Naive B cell (primary cell): ENCODE results near the gene MYH16. TPM values are rescaled to one million over a fixed set of nuclear protein-coding genes. Genes with fewer than 3 reads are reported as not detected.

Experiments used
- ATAC-seq, 2 donors: fragments of 150-1000 bp; cut with Tn5 transposase; 2 replicates each; pipeline ENCODE4 v1.10.0; 2021; ENCODE audit warnings: low read depth in 2 of 2, mild to moderate bottlenecking in 2 of 2, moderate library complexity in 2 of 2
- DNase-seq: peaks from one replicate; pipeline ENCODE4 v3.0.0; 2022
- H3K27ac Mint-ChIP-seq, 6 donors: one replicate each; pipeline ENCODE4 v1.8.0; 2020 to 2022; ENCODE audit warnings: mild to moderate bottlenecking in 6 of 6, mixed read lengths in 6 of 6, moderate library complexity in 5 of 6, inconsistent platforms in 2 of 6
- H3K27me3 Mint-ChIP-seq, 3 donors: one replicate each; pipeline ENCODE4 v1.8.0; 2021 to 2022; ENCODE audit warnings: mixed read lengths in 3 of 3, mild to moderate bottlenecking in 1 of 3
- H3K36me3 Mint-ChIP-seq, 2 donors: one replicate each; pipeline ENCODE4 v1.8.0; 2020 to 2022; ENCODE audit warnings: mixed read lengths in 2 of 2, inconsistent platforms in 1 of 2, mild to moderate bottlenecking in 1 of 2
- H3K4me1 Mint-ChIP-seq, 3 donors: one replicate each; pipeline ENCODE4 v1.8.0; 2020 to 2022; ENCODE audit warnings: mixed read lengths in 3 of 3, inconsistent platforms in 1 of 3, mild to moderate bottlenecking in 1 of 3, moderate library complexity in 1 of 3
- H3K4me3 Mint-ChIP-seq, 8 donors: one replicate each; pipeline ENCODE4 v1.8.0; 2020 to 2022; ENCODE audit warnings: mild to moderate bottlenecking in 8 of 8, mixed read lengths in 8 of 8, moderate library complexity in 8 of 8, inconsistent platforms in 2 of 8
- H3K9me3 Mint-ChIP-seq, 7 donors: one replicate each; pipeline ENCODE4 v1.8.0; 2020 to 2022; ENCODE audit warnings: mixed read lengths in 7 of 7, mild to moderate bottlenecking in 5 of 7, inconsistent platforms in 2 of 7, moderate library complexity in 1 of 7
- polyA plus RNA-seq, 6 donors: library from polyadenylated mRNA; unstranded; fragments of 300-500 nt; fragmentation: Illumina TruSeq; gene quantifications; one replicate each; pipeline ENCODE4 v1.2.3, GENCODE V29; 2021; ENCODE audit warnings: low read depth in 6 of 6

The MYH16 gene
- polyA plus RNA-seq, 6 donors from 2014 or later, result not detected

DNA sequence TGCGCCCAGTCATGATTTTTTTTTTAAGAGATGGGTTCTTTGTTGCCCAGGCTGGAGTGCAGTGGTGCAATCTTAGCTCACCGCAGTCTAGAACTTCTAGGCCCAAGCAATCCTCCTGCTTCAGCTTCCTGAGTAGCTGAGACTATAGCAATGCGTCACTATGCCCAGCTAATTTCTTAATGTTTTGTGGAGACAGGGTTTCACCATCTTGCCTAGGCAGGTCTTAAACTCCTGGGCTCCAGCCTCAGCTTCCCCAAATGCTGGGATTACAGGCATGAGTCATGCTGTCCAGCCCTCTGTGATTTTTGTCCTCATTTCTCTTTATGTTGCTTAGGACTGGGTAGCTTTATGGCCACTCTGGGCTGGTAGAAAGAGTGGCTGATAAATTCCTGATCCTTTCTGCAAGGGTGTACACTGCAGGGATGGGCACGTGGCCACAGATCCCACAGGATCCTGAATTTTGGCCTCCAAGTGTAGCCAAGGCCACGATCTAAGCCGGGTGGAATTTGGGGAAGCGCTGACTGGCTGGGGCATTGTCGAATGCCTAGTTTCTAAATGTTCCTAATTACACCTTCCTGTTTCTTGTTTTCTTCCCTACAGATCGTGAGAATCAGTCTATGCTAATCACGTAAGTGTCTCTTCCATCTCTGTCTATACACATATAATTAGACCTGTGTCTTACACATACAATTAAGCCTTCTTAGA, 24.1 kb upstream of the MYH16 start:
- Mint-ChIP-seq H3K4me3 (no peak overlapping the region), H3K27ac (no peak overlapping the region), H3K9me3 (no peaks in the 10 kb centered on the region), H3K36me3 (no peaks in the 10 kb centered on the region), H3K27me3 (peaks cover 7 to 15% (median 11%) of the 10 kb centered on the region in 3 donors), H3K4me1 (no peaks in the 10 kb centered on the region)
- ATAC-seq, result no peak
- no peak for DNase-seq

DNA sequence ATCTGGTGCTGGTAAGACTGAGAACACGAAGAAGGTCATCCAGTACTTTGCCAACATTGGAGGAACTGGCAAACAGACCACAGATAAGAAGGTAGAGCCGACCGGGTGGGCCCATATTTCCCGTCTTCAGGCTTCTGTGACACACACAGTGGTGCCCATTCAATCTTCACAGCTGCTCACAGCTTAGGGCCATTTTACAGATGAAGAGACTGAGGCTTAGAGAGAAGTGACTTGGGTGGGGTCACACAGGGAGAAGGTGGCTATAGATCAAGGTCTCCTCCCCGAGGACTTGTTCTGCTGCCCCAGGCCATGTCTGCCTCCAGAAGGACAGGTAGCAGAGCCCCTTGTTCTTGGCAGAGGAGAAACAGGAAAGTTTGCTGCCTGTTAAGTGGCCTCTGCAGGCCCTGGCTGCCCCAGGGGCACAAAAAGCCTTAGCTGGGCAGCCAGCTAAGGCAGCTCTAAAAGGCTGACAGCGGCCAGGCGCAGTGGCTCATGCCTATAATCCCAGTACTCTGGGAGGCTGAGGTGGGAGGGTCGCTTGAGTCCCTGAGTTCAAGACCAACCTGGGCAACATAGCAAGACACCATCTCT, 22.6 kb upstream of the MYH16 start:
- DNase-seq (no peak), ATAC-seq (no peak)
- H3K9me3 Mint-ChIP-seq, result no peaks in the 10 kb centered on the region
- peak overlapping the region in 1 of 6 donors; percentile 28 for H3K27ac Mint-ChIP-seq
- H3K4me3 Mint-ChIP-seq, result peak overlapping the region in 1 of 8 donors; percentile 29
- no peaks in the 10 kb centered on the region for H3K4me1 Mint-ChIP-seq
- H3K27me3 Mint-ChIP-seq, result peaks cover 7 to 11% (median 11%) of the 10 kb centered on the region in 3 donors
- H3K36me3 Mint-ChIP-seq, result no peaks in the 10 kb centered on the region

DNA sequence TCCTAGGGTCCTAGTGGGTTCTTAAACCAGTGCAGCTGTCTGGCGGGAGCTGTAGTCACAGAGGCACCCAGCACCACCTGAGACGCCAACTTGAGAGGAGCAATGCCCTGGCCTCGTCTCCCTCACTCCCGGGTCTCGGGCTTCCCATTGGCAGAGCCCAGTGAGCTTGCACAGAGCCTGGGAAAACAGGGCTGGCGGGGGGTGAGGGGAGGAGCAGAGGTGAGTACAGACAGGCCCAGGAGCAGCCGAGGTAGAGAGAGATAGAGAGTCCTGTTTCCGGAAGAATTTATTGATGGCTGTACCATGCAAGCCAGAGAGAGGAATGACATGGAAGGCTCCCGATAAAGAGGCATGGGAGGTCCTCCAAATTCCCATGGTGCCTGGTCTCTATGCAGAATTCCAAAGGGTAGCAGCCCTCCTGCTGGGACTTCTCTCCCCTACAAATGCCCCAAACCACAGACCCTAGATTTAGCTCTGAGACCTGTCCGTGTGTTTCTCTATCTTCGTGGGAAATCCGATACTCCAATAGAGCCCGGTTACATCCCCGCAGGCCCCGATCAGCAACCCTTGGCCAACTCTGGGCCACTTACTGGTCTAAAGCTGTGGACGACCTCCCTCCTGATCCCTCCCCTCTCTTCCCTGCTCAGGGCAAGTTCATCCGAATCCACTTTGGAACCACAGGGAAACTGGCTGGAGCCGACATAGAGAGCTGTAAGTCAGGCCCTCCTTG, 20.3 kb upstream of the MYH16 start:
- Mint-ChIP-seq H3K9me3 (no peaks in the 10 kb centered on the region), H3K27ac (no peak overlapping the region), H3K4me3 (peak overlapping the region in 1 of 8 donors; percentile 52), H3K4me1 (no peaks in the 10 kb centered on the region), H3K27me3 (peaks cover 7 to 13% (median 11%) of the 10 kb centered on the region in 3 donors), H3K36me3 (no peaks in the 10 kb centered on the region)
- DNase-seq (no peak), ATAC-seq (no peak)

DNA sequence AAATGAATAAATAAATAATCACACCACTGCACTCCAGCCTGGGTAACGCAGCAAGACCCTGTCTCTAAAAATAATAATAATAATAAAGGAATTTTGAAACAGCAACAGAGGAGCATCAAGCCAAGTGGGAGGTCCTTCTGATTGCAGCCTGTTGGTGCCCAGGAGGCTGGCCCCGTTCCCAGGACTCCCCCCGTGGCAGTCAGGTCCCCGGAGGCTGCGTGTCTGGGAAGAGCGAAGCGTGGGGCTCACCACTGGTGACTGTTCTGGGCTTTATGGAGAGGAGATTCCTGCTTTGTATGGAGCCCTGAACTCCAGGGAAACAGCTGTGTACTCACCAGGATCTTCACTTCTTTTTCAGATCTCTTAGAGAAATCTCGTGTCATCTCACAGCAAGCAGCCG, 19.3 kb upstream of the MYH16 start:
- ATAC-seq (no peak), DNase-seq (no peak)
- no peaks in the 10 kb centered on the region for H3K36me3 Mint-ChIP-seq
- H3K4me1 Mint-ChIP-seq, result no peaks in the 10 kb centered on the region
- peaks cover 7 to 13% (median 11%) of the 10 kb centered on the region in 3 donors for H3K27me3 Mint-ChIP-seq
- no peaks in the 10 kb centered on the region for H3K9me3 Mint-ChIP-seq
- H3K4me3 Mint-ChIP-seq, result no peak overlapping the region
- H3K27ac Mint-ChIP-seq, result no peak overlapping the region

DNA sequence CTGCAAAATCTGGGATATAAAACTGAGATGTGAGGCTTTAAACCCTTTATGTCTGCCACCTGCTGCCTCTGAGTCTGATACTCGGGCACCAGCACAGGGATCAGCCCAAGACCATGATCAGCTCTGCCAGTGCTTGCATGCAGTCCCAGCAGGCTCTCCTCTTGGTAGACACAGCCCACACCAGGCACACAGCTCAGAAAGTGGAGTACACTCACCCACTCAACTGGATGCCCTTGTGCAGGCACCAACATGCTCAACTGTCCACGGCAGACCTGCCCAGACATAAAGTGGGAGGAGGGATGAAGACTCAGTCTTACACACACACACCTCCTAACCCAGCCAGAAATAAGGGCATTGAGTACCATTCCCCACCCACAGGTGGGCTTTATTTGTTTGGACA, 18.2 kb upstream of the MYH16 start:
- Mint-ChIP-seq H3K27ac (no peak overlapping the region), H3K36me3 (no peaks in the 10 kb centered on the region), H3K27me3 (peaks cover 3 to 13% (median 5%) of the 10 kb centered on the region in 3 donors), H3K4me1 (no peaks in the 10 kb centered on the region), H3K4me3 (no peak overlapping the region), H3K9me3 (no peaks in the 10 kb centered on the region)
- no peak for ATAC-seq
- DNase-seq, result no peak

DNA sequence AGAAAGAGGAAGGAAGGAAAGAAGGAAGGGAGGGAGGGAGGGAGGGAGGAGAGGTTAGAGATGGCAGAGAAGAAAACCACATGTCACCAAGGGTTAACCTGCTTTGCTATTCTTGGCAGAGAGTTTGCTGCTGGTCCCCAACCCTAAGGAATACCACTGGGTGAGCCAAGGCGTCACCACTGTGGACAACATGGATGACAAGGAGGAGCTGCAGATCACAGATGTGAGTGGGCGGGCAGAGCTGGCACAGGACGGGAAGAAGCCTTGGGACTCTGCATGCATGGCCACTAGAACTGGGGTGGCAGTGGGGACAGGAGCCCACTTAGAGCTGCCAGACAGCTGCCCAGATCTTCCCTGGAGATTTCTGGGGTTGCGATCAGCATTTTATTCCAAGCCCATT, 17.2 kb upstream of the MYH16 start:
- Mint-ChIP-seq H3K27ac (no peak overlapping the region), H3K4me3 (no peak overlapping the region), H3K4me1 (no peaks in the 10 kb centered on the region), H3K36me3 (no peaks in the 10 kb centered on the region), H3K9me3 (no peaks in the 10 kb centered on the region), H3K27me3 (peaks cover 0 to 13% (median 5%) of the 10 kb centered on the region in 3 donors)
- no peak for ATAC-seq
- DNase-seq, result no peak

DNA sequence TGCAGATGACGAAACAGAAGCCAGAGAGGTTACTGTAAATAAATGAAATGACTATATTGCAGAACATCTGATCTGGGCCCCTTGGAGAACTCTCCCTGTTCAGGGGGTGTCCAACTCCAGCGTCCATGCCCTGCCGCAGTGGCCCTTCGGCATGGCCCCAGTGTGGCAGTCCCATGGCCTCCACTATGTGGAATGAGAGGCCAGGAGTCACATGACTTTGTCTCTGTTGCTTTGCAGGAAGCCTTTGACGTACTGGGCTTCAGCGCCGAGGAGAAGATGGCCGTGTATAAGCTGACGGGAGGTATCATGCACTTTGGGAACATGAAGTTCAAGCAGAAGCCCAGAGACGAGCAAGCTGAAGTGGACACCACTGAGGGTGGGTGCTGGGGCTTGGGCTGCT, 15.6 kb upstream of the MYH16 start:
- Mint-ChIP-seq H3K4me3 (no peak overlapping the region), H3K27me3 (peaks cover 4 to 15% (median 8%) of the 10 kb centered on the region in 3 donors), H3K4me1 (no peaks in the 10 kb centered on the region), H3K9me3 (no peaks in the 10 kb centered on the region), H3K27ac (no peak overlapping the region), H3K36me3 (no peaks in the 10 kb centered on the region)
- no peak for ATAC-seq
- no peak for DNase-seq

DNA sequence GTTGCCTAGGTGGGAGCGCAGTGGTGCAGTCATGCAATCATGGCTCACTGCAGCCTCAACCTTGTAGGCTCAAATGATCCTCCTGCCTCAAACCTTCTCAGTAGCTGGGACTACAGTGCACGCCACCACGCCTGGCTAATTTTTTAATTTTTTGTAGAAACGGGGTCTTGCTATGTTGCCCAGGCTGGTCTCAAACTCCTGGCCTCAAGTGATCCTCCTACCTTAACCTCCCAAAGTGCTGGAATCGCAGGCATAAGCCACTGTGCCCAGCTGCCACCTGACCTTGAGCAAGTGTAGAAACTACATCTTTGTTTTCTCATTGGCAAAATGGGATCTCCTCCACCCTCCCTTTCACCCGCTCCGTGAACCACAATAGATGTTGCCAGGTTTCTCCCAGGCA, 15.0 kb upstream of the MYH16 start:
- no peaks in the 10 kb centered on the region for H3K4me1 Mint-ChIP-seq
- no peaks in the 10 kb centered on the region for H3K9me3 Mint-ChIP-seq
- ATAC-seq, result no peak

DNA sequence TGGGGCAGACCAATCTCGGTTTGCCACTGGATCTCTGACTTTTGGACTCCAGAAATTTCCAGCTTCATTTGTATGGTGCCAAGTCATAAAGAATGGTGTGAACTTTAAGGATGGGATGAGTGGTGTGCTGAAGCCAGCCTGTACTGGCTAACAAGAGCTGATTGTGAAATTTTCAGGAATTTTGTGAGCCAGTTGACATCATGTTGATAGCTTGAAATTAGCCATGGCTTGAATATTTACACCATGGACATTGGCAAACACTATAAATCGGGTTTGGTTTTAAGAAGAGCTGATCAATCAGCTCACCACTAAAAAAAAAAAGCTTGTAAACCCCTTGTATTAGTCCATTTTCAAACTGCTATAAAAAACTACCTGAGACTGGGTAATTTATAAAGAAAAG, 14.1 kb upstream of the MYH16 start:
- Mint-ChIP-seq H3K36me3 (no peaks in the 10 kb centered on the region), H3K27ac (no peak overlapping the region), H3K27me3 (peaks cover 4 to 11% (median 6%) of the 10 kb centered on the region in 3 donors), H3K9me3 (no peaks in the 10 kb centered on the region), H3K4me3 (no peak overlapping the region), H3K4me1 (no peaks in the 10 kb centered on the region)
- ATAC-seq, result no peak
- DNase-seq, result no peak

More for the DNA sequence above, 15.0 kb upstream of the MYH16 start:
- Mint-ChIP-seq H3K4me3 (no peak overlapping the region), H3K36me3 (no peaks in the 10 kb centered on the region), H3K27ac (no peak overlapping the region), H3K27me3 (peaks cover 4 to 11% (median 6%) of the 10 kb centered on the region in 3 donors)
- no peak for DNase-seq

DNA sequence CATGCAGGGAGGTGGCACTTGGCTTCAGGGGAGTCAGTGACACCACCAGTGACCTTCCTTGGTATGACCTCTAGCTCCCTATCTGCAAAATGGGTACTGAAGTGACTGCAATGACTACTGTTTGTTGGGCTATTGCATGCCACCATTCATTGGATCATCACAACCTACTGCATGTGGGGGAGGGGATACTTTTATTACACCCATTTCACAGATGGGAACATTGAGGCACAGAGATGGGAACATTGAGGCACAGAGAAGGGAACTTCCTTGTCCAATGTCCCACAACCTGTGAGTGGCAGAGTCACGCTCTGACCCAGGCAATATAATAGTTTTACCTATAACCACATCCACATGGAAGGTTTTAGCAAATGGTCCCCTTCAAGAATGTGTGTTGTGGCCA, 12.2 kb upstream of the MYH16 start:
- no peak overlapping the region for H3K4me3 Mint-ChIP-seq
- no peaks in the 10 kb centered on the region for H3K4me1 Mint-ChIP-seq
- H3K27me3 Mint-ChIP-seq, result peaks cover 4 to 11% (median 6%) of the 10 kb centered on the region in 3 donors
- H3K36me3 Mint-ChIP-seq, result no peaks in the 10 kb centered on the region
- no peak overlapping the region for H3K27ac Mint-ChIP-seq
- no peaks in the 10 kb centered on the region for H3K9me3 Mint-ChIP-seq
- DNase-seq, result no peak
- ATAC-seq, result no peak

DNA sequence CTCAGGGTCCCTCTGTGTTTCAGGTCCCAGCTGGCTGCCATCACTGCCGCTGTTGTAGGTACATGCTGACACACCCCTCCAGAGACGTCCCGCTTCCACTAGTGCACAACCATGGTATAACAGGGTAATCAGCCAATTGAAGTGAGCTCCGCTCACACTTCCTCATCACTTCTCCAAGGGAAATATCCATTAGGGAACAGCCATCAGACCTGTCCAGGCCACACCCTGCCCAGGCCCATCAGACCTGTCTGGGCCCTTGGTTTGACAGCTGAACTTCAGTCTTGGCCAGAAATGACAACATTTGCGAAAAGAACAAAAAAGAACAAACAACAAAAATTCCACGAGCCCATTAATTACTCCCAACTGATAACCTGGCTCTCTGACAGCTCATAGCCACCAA, 11.0 kb upstream of the MYH16 start:
- Mint-ChIP-seq H3K27me3 (peaks cover 12 to 15% (median 13%) of the 10 kb centered on the region in 3 donors), H3K4me1 (no peaks in the 10 kb centered on the region), H3K27ac (no peak overlapping the region)

DNA sequence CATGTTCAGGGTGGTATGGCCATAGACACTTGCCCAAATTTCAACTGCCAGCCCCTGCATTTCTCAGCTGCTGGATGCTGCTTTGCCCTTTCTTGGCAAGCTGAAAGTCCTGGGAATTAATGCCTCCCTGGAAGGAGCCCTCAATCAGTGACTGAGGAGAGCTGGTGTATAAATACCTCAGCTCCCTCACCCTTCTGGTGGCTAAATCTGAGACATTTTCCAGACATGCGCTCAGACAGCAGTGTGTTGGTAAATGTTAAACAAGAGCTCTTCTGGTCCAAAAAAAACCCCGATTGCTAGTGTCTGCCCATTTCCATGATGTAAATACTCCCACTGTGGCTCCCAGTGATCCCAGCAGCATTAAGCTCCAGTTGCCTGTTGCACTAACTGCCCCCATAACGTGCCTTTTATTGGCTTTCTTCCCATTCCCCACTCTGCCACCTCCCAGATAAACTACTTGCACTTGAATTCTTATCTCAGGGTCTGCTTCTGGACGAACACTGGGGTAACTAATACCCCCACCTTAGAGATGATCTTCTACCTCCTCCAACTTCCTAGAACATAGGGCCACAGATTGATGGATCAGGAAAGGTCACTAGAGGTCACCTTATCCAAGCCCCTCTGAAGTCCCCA, 6.7 kb upstream of the MYH16 start:
- Mint-ChIP-seq H3K36me3 (peaks cover 0 to 5% of the 10 kb centered on the region in 2 donors), H3K27ac (no peak overlapping the region), H3K4me3 (no peak overlapping the region), H3K9me3 (peaks cover 0 to 5% (median 0%) of the 10 kb centered on the region in 7 donors), H3K27me3 (peaks cover 14 to 16% (median 16%) of the 10 kb centered on the region in 3 donors), H3K4me1 (no peaks in the 10 kb centered on the region)
- DNase-seq (no peak), ATAC-seq (no peak)

More for the DNA sequence above, 11.0 kb upstream of the MYH16 start:
- H3K4me3 Mint-ChIP-seq, result no peak overlapping the region
- H3K36me3 Mint-ChIP-seq, result peaks cover 0 to 5% of the 10 kb centered on the region in 2 donors
- ATAC-seq (no peak), DNase-seq (no peak)
- peaks cover 0 to 5% (median 0%) of the 10 kb centered on the region in 7 donors for H3K9me3 Mint-ChIP-seq

DNA sequence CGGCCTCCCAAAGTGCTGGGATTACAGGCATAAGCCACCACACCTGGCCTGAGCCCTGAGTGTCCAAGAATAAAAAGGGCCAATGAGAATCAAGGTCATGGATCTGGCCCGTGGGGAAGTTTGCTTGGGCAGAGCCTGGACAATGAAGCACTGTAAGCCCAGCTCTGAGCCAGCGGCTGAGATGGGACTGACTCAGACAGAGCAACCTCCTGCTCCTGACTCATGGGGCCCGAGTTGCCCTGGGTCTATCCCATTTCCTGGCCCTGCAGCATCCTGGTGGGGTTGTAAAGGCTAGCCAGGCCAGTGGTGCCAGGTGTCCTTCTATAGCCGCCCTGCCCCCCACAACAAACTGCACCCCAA, 5.2 kb upstream of the MYH16 start:
- no peak for ATAC-seq
- Mint-ChIP-seq H3K36me3 (peaks cover 0 to 5% of the 10 kb centered on the region in 2 donors), H3K4me3 (no peak overlapping the region), H3K27ac (no peak overlapping the region), H3K27me3 (peaks cover 10 to 11% (median 10%) of the 10 kb centered on the region in 3 donors), H3K9me3 (peaks cover 0 to 5% (median 0%) of the 10 kb centered on the region in 7 donors), H3K4me1 (no peaks in the 10 kb centered on the region)
- no peak for DNase-seq
